ENCODE results near the gene RBMS3. TPM values are rescaled to one million over a fixed set of nuclear protein-coding genes. Genes with fewer than 3 reads are reported as not detected.

Gene RBMS3
- total RNA-seq, 1 experiment from 2014 or later, result 7.4 TPM

DNA sequence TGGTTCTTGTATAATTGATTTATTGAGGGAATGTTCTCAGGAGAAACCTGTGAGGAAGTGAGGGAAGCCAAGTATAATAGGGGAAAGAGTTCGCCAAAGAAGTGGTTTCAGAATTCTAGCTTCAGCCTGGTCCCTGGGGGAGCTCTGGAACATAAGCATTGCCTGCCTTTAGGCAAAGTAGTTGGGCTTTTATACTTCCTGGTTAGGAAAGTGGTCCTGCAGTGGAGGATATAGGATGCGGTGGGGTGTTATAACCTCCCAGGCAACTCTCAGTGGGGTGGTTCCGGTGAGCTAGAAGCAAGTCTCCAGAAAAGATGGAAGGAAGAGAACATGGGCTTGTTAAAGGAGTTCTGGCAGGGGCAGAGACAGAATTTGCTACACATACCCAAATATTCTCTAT is 22.7 kb upstream of the RBMS3 start:
- no peak overlapping the region for H3K4me3 ChIP-seq (ENCODE audit: low read depth, low read length)
- TF ChIP-seq, protein P1, sequence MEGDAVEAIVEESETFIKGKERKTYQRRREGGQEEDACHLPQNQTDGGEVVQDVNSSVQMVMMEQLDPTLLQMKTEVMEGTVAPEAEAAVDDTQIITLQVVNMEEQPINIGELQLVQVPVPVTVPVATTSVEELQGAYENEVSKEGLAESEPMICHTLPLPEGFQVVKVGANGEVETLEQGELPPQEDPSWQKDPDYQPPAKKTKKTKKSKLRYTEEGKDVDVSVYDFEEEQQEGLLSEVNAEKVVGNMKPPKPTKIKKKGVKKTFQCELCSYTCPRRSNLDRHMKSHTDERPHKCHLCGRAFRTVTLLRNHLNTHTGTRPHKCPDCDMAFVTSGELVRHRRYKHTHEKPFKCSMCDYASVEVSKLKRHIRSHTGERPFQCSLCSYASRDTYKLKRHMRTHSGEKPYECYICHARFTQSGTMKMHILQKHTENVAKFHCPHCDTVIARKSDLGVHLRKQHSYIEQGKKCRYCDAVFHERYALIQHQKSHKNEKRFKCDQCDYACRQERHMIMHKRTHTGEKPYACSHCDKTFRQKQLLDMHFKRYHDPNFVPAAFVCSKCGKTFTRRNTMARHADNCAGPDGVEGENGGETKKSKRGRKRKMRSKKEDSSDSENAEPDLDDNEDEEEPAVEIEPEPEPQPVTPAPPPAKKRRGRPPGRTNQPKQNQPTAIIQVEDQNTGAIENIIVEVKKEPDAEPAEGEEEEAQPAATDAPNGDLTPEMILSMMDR (IDR thresholded peaks at IDR 0.05; ENCODE audit: insufficient read depth in 1 of 2, low read depth in 1 of 2, low read length in 1 of 2, severe bottlenecking in 1 of 2, unreplicated experiment in 1 of 2), result no peak
- H3K4me1 ChIP-seq, result no peaks in the 10 kb centered on the region
- BruUV-seq (replicated peaks), result no TSS peak
- Mint-ChIP-seq H3K4me3 (ENCODE audit: unreplicated experiment) (no peak overlapping the region), H3K27ac (ENCODE audit: unreplicated experiment) (no peak overlapping the region), H3K4me1 (ENCODE audit: low read depth, unreplicated experiment) (no peaks in the 10 kb centered on the region), H3K9me3 (ENCODE audit: unreplicated experiment) (no peaks in the 10 kb centered on the region), H3K36me3 (ENCODE audit: insufficient read depth, unreplicated experiment) (no peaks in the 10 kb centered on the region), H3K27me3 (ENCODE audit: insufficient read depth, unreplicated experiment) (no peaks in the 10 kb centered on the region)
- H3K9me3 ChIP-seq, result no peaks in the 10 kb centered on the region
- POLR2A ChIA-PET, result no interaction called here
- no peaks in the 10 kb centered on the region for H3K36me3 ChIP-seq (ENCODE audit: control insufficient read depth, insufficient read depth, low read length)
- no peak for DNase-seq
- CTCF ChIA-PET, result no interaction called here
- intact Hi-C loops (cut with micrococcal nuclease; ENCODE audit: unreplicated experiment), result no loop called here
- no peaks in the 10 kb centered on the region for H3K27me3 ChIP-seq (replicated peaks; ENCODE audit: control insufficient read depth, insufficient read depth, low read length)

DNA sequence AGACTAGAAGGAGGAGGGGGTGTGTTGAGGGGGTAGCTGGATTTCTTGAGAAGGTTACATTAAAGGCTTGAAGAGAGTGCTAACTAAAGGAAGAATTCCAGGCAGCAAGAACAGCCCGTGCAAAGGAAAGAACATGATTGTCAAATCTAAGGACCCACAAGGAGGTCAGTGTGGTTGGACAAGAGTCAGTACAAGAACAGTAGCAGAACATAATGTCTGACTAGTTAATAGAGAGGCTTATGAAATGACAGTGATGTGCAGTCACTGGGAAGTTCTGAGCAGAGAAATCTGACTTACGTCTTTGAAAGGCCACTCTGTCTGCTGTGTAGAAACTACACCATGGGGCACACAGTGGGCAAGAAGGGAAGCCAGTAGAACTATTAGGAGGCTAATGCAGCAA is 19.8 kb upstream of the RBMS3 start:
- H3K4me1 Mint-ChIP-seq (ENCODE audit: low read depth, unreplicated experiment), result no peaks in the 10 kb centered on the region
- Histone ChIP-seq H3K9me3 (no peaks in the 10 kb centered on the region), H3K36me3 (ENCODE audit: control insufficient read depth, insufficient read depth, low read length) (no peaks in the 10 kb centered on the region), H3K4me3 (ENCODE audit: low read depth, low read length) (no peak overlapping the region), H3K4me1 (no peaks in the 10 kb centered on the region), H3K27me3 (replicated peaks; ENCODE audit: control insufficient read depth, insufficient read depth, low read length) (no peaks in the 10 kb centered on the region)
- H3K27me3 Mint-ChIP-seq (ENCODE audit: insufficient read depth, unreplicated experiment), result no peaks in the 10 kb centered on the region
- H3K9me3 Mint-ChIP-seq (ENCODE audit: unreplicated experiment), result no peaks in the 10 kb centered on the region
- no peak overlapping the region for H3K4me3 Mint-ChIP-seq (ENCODE audit: unreplicated experiment)
- no peak for DNase-seq
- TF ChIP-seq, protein P1 (IDR thresholded peaks at IDR 0.05; ENCODE audit: insufficient read depth in 1 of 2, low read depth in 1 of 2, low read length in 1 of 2, severe bottlenecking in 1 of 2, unreplicated experiment in 1 of 2), result no peak
- H3K27ac Mint-ChIP-seq (ENCODE audit: unreplicated experiment), result no peak overlapping the region
- intact Hi-C loops (cut with micrococcal nuclease; ENCODE audit: unreplicated experiment), result no loop called here
- CTCF ChIA-PET, result no interaction called here
- POLR2A ChIA-PET, result no interaction called here
- no TSS peak for BruUV-seq (replicated peaks)
- H3K36me3 Mint-ChIP-seq (ENCODE audit: insufficient read depth, unreplicated experiment), result no peaks in the 10 kb centered on the region

DNA sequence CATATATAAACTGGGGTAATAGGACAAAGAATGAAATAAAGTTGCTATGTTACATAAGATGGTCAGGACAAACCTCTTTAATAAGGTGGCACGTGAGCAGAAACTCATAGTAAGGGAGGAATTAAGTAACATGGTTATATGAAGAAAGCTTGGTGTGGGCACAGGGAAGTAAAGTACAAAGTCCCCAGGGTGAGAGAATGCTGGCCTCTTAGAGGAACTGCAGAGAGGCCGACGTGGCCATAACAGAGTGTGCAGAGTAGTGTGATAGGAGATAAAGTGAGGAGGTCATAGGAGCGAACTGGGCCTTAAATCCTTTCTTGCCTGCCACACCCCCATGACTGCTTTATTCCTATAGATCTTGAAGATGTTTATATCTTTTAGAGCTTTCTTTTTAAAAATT is 17.4 kb upstream of the RBMS3 start:
- TF ChIP-seq, protein P1 (IDR thresholded peaks at IDR 0.05; ENCODE audit: insufficient read depth in 1 of 2, low read depth in 1 of 2, low read length in 1 of 2, severe bottlenecking in 1 of 2, unreplicated experiment in 1 of 2), result no peak
- no TSS peak for BruUV-seq (replicated peaks)

More for the DNA sequence above, 17.4 kb upstream of the RBMS3 start:
- Mint-ChIP-seq H3K36me3 (ENCODE audit: insufficient read depth, unreplicated experiment) (no peaks in the 10 kb centered on the region), H3K4me1 (ENCODE audit: low read depth, unreplicated experiment) (no peaks in the 10 kb centered on the region), H3K27ac (ENCODE audit: unreplicated experiment) (no peak overlapping the region), H3K9me3 (ENCODE audit: unreplicated experiment) (no peaks in the 10 kb centered on the region), H3K27me3 (ENCODE audit: insufficient read depth, unreplicated experiment) (no peaks in the 10 kb centered on the region), H3K4me3 (ENCODE audit: unreplicated experiment) (no peak overlapping the region)
- intact Hi-C loops (cut with micrococcal nuclease; ENCODE audit: unreplicated experiment), result no loop called here
- H3K4me3 ChIP-seq (ENCODE audit: low read depth, low read length), result no peak overlapping the region
- H3K4me1 ChIP-seq, result no peaks in the 10 kb centered on the region
- CTCF ChIA-PET, result no interaction called here
- H3K36me3 ChIP-seq (ENCODE audit: control insufficient read depth, insufficient read depth, low read length), result no peaks in the 10 kb centered on the region
- H3K9me3 ChIP-seq, result no peaks in the 10 kb centered on the region
- no peaks in the 10 kb centered on the region for H3K27me3 ChIP-seq (replicated peaks; ENCODE audit: control insufficient read depth, insufficient read depth, low read length)
- DNase-seq, result no peak
- POLR2A ChIA-PET, result no interaction called here

Measured in Caco-2 (cell line).